HG02852 (cell line): Measurements from ENCODE around the gene NCOA1.

Experiments
- ATAC-seq: cut with Tn5 transposase; IDR thresholded peaks from one replicate; pipeline ENCODE4 v1.9.1; 2021; ENCODE audit warnings: mild to moderate bottlenecking, moderate library complexity; ENCODE audit not compliant: unreplicated experiment

Gene NCOA1

GRCh38 chr2:24501813-24502212 is 10.8 kb downstream of the NCOA1 start:
- no peak for ATAC-seq

- ATAC-seq: no peak
These were observed 14.7 kb downstream of the NCOA1 start for GRCh38 chr2:24505534-24506275.

- no peak for ATAC-seq
These were observed 16.5 kb downstream of the NCOA1 start for GRCh38 chr2:24507549-24507948.

- ATAC-seq: no peak
These were observed 17.8 kb downstream of the NCOA1 start for GRCh38 chr2:24508878-24509277.

- ATAC-seq: peak; percentile 88
These were observed 18.4 kb downstream of the NCOA1 start for GRCh38 chr2:24509425-24509824.

- ATAC-seq: peak; percentile 50
These were observed 18.8 kb downstream of the NCOA1 start for GRCh38 chr2:24509840-24510239.

- ATAC-seq: no peak
These were observed 19.7 kb downstream of the NCOA1 start for GRCh38 chr2:24510771-24511170.

- no peak for ATAC-seq
These were observed 20.1 kb downstream of the NCOA1 start for GRCh38 chr2:24511198-24511597.

- ATAC-seq: no peak
These were observed 20.8 kb downstream of the NCOA1 start for GRCh38 chr2:24511894-24512293.

GRCh38 chr2:24512404-24512803 is 21.4 kb downstream of the NCOA1 start:
- ATAC-seq: no peak

GRCh38 chr2:24512831-24513230 is 21.8 kb downstream of the NCOA1 start:
- no peak for ATAC-seq

- no peak for ATAC-seq
These were observed 22.4 kb downstream of the NCOA1 start for GRCh38 chr2:24513281-24514071.

- no peak for ATAC-seq
These were observed 23.8 kb downstream of the NCOA1 start for GRCh38 chr2:24514820-24515219.

GRCh38 chr2:24515335-24515734 is 24.3 kb downstream of the NCOA1 start:
- ATAC-seq: no peak

- no peak for ATAC-seq
These were observed 24.8 kb downstream of the NCOA1 start for GRCh38 chr2:24515831-24516230.

- no peak for ATAC-seq
These were observed 26.2 kb downstream of the NCOA1 start for GRCh38 chr2:24517247-24517646.

- no peak for ATAC-seq
These were observed 29.1 kb downstream of the NCOA1 start for GRCh38 chr2:24520175-24520574.

- ATAC-seq: no peak
These were observed 30.3 kb downstream of the NCOA1 start for GRCh38 chr2:24521162-24521857.

- no peak for ATAC-seq
These were observed 31.1 kb downstream of the NCOA1 start for GRCh38 chr2:24521975-24522639.

GRCh38 chr2:24527536-24527935 is 36.5 kb downstream of the NCOA1 start:
- ATAC-seq: no peak

GRCh38 chr2:24530796-24531195 is 39.7 kb downstream of the NCOA1 start:
- no peak for ATAC-seq
